Stimulated activated CD8-positive, alpha-beta memory T cell treated with anti-CD3 and anti-CD28 coated beads, Interleukin-4, amount 100 ng/mL, for 1 hour (primary cell): ENCODE data around the gene CLTCL1.
"Not testable (repeated sequence)": the region's sequence is repeated elsewhere in the genome, so short reads cannot be mapped to it uniquely, and the experiment has no call there.

Source experiments
- DNase-seq, 2 donors: peaks; one replicate each; pipeline ENCODE4 v3.0.0-alpha.2; 2020; ENCODE audit warnings: low read depth in 2 of 2, low spot score in 1 of 2

CLTCL1 gene

GRCh38 chr22:19177164-19178064 lies 114.1 kb downstream of the CLTCL1 start:
- no peak for DNase-seq

- DNase-seq, result no peak
These were observed 114.8 kb downstream of the CLTCL1 start for GRCh38 chr22:19176732-19177131.

GRCh38 chr22:19176175-19176643 lies 115.3 kb downstream of the CLTCL1 start:
- DNase-seq, result no peak

- no peak for DNase-seq
These were observed 115.8 kb downstream of the CLTCL1 start for GRCh38 chr22:19175602-19176174.

- no peak for DNase-seq
These were observed 116.4 kb downstream of the CLTCL1 start for GRCh38 chr22:19175026-19175601.

GRCh38 chr22:19174106-19175025 lies 117.2 kb downstream of the CLTCL1 start:
- no peak for DNase-seq

GRCh38 chr22:19173047-19174035 lies 118.2 kb downstream of the CLTCL1 start:
- no peak for DNase-seq

- DNase-seq, result no peak
These were observed 119.1 kb downstream of the CLTCL1 start for GRCh38 chr22:19172213-19173046.

- DNase-seq, result no peak
These were observed 121.6 kb downstream of the CLTCL1 start for GRCh38 chr22:19169947-19170318.

GRCh38 chr22:19169002-19169946 lies 122.2 kb downstream of the CLTCL1 start:
- no peak for DNase-seq

- DNase-seq, result no peak
These were observed 123.2 kb downstream of the CLTCL1 start for GRCh38 chr22:19168088-19168890.

- no peak for DNase-seq
These were observed 124.2 kb downstream of the CLTCL1 start for GRCh38 chr22:19167106-19167869.

GRCh38 chr22:19166421-19166820 lies 125.1 kb downstream of the CLTCL1 start:
- DNase-seq, result no peak

GRCh38 chr22:19164425-19164824 lies 127.1 kb downstream of the CLTCL1 start:
- DNase-seq, result no peak

GRCh38 chr22:19158649-19159048 lies 132.9 kb downstream of the CLTCL1 start:
- DNase-seq, result not testable (repeated sequence)

- not testable (repeated sequence) for DNase-seq
These were observed 135.4 kb downstream of the CLTCL1 start for GRCh38 chr22:19156109-19156508.
